Measurements from ENCODE around the gene THAP11.

THAP11 gene

GRCh38 chr16:67883872-67884261 is 41.7 kb downstream of the THAP11 start:
- DNase-seq (ENCODE audit: low spot score), result peak; percentile 85

- DNase-seq (ENCODE audit: low spot score), result no peak
Observed at GRCh38 chr16:67884684-67885083, 42.6 kb downstream of the THAP11 start, which contains the start of gene NRN1L. Gene NRN1L (plus strand): TSS chr16:67884885. CDS start chr16:67884904, 19 bp downstream.

GRCh38 chr16:67885545-67885944 is 43.4 kb downstream of the THAP11 start:
- no peak for DNase-seq (ENCODE audit: low spot score)

GRCh38 chr16:67885976-67886375 is 43.9 kb downstream of the THAP11 start:
- DNase-seq (ENCODE audit: low spot score), result no peak

GRCh38 chr16:67886387-67886786 is 44.3 kb downstream of the THAP11 start:
- no peak for DNase-seq (ENCODE audit: low spot score)

- DNase-seq (ENCODE audit: low spot score), result no peak
Observed at GRCh38 chr16:67888331-67888730, 46.2 kb downstream of the THAP11 start.

- no peak for DNase-seq (ENCODE audit: low spot score)
Observed at GRCh38 chr16:67892375-67892774, 50.3 kb downstream of the THAP11 start.

GRCh38 chr16:67892899-67893742 is 51.0 kb downstream of the THAP11 start, which contains the start of gene PSKH1:
Gene PSKH1 (plus strand): TSS chr16:67893254. CDS start chr16:67908750, 15,496 bp downstream.
- peak; percentile 100 for DNase-seq (ENCODE audit: low spot score)

All from germinal center (tissue), 1 donor.